Nephron (organoid): ENCODE data around the gene CCDC86.

Experiments
- H3K27ac Mint-ChIP-seq, 3 experiments: 2 replicates each; pipeline ENCODE4 v1.8.0; 2020; ENCODE audit warnings: mixed read lengths in 3 of 3, mild to moderate bottlenecking in 2 of 3, moderate library complexity in 1 of 3
- H3K27me3 Mint-ChIP-seq: 2 replicates; pipeline ENCODE4 v1.8.0; 2021; ENCODE audit warnings: low read depth, mild to moderate bottlenecking, moderate library complexity, mixed read lengths
- H3K36me3 Mint-ChIP-seq: 2 replicates; pipeline ENCODE4 v1.8.0; 2020; ENCODE audit warnings: low read depth, mixed read lengths
- H3K4me1 Mint-ChIP-seq: 2 replicates; pipeline ENCODE4 v1.8.0; 2020; ENCODE audit warnings: mixed read lengths
- H3K4me3 Mint-ChIP-seq, 3 experiments: 2 replicates each; pipeline ENCODE4 v1.8.0; 2020; ENCODE audit warnings: mild to moderate bottlenecking in 3 of 3, mixed read lengths in 3 of 3, moderate library complexity in 2 of 3
- H3K9me3 Mint-ChIP-seq: 2 replicates; pipeline ENCODE4 v1.8.0; 2020; ENCODE audit warnings: mixed read lengths
- CTCF ChIP-seq, 3 experiments: fragments of 200-600 bp; sonication (generic); IDR thresholded peaks; one replicate each; pipeline ENCODE4 v1.5.0; 2021; ENCODE audit warnings: antibody characterized with exemption in 3 of 3; ENCODE audit not compliant: unreplicated experiment in 3 of 3

CCDC86 gene

GRCh38 chr11:60887556-60887955 lies 45.6 kb downstream of the CCDC86 start:
- Mint-ChIP-seq H3K27me3 (no peaks in the 10 kb centered on the region), H3K27ac (no peak overlapping the region), H3K4me1 (no peaks in the 10 kb centered on the region), H3K4me3 (no peak overlapping the region), H3K36me3 (peaks cover 56% of the 10 kb centered on the region), H3K9me3 (peaks cover 4% of the 10 kb centered on the region)
- TF ChIP-seq CTCF (IDR thresholded peaks at IDR 0.05; ENCODE audit: unreplicated experiment in 3 of 3): peak; percentile 25 to 40 (median 38)

- Mint-ChIP-seq H3K9me3 (peaks cover 2% of the 10 kb centered on the region), H3K27ac (no peak overlapping the region), H3K4me1 (no peaks in the 10 kb centered on the region), H3K27me3 (no peaks in the 10 kb centered on the region), H3K36me3 (peaks cover 53% of the 10 kb centered on the region), H3K4me3 (no peak overlapping the region)
- TF ChIP-seq CTCF (IDR thresholded peaks at IDR 0.05; ENCODE audit: unreplicated experiment in 3 of 3): no peak
These were observed 48.0 kb downstream of the CCDC86 start for GRCh38 chr11:60889869-60890311.

GRCh38 chr11:60890696-60891095 lies 48.8 kb downstream of the CCDC86 start:
- no peak overlapping the region for H3K27ac Mint-ChIP-seq
- no peak for TF ChIP-seq CTCF (IDR thresholded peaks at IDR 0.05; ENCODE audit: unreplicated experiment in 3 of 3)
- no peaks in the 10 kb centered on the region for H3K27me3 Mint-ChIP-seq
- peaks cover 2% of the 10 kb centered on the region for H3K9me3 Mint-ChIP-seq
- H3K36me3 Mint-ChIP-seq: peaks cover 53% of the 10 kb centered on the region
- no peak overlapping the region for H3K4me3 Mint-ChIP-seq
- H3K4me1 Mint-ChIP-seq: no peaks in the 10 kb centered on the region

- Mint-ChIP-seq H3K36me3 (peaks cover 56% of the 10 kb centered on the region), H3K4me3 (no peak overlapping the region), H3K9me3 (peaks cover 2% of the 10 kb centered on the region), H3K27ac (no peak overlapping the region), H3K27me3 (no peaks in the 10 kb centered on the region), H3K4me1 (no peaks in the 10 kb centered on the region)
- TF ChIP-seq CTCF (IDR thresholded peaks at IDR 0.05; ENCODE audit: unreplicated experiment in 3 of 3): no peak
These were observed 49.3 kb downstream of the CCDC86 start for GRCh38 chr11:60891103-60891741.

- Mint-ChIP-seq H3K36me3 (peaks cover 81% of the 10 kb centered on the region), H3K27me3 (no peaks in the 10 kb centered on the region), H3K9me3 (no peaks in the 10 kb centered on the region), H3K27ac (no peak overlapping the region), H3K4me1 (no peaks in the 10 kb centered on the region), H3K4me3 (no peak overlapping the region)
- TF ChIP-seq CTCF (IDR thresholded peaks at IDR 0.05; ENCODE audit: unreplicated experiment in 3 of 3): no peak
These were observed 53.8 kb downstream of the CCDC86 start for GRCh38 chr11:60895687-60896086.

- H3K27me3 Mint-ChIP-seq: no peaks in the 10 kb centered on the region
- H3K36me3 Mint-ChIP-seq: peaks cover 80% of the 10 kb centered on the region
- TF ChIP-seq CTCF (IDR thresholded peaks at IDR 0.05; ENCODE audit: unreplicated experiment in 3 of 3): no peak
- no peak overlapping the region for H3K4me3 Mint-ChIP-seq
- no peak overlapping the region for H3K27ac Mint-ChIP-seq
- no peaks in the 10 kb centered on the region for H3K4me1 Mint-ChIP-seq
- H3K9me3 Mint-ChIP-seq: no peaks in the 10 kb centered on the region
These were observed 55.6 kb downstream of the CCDC86 start for GRCh38 chr11:60897496-60897895.
